ENCODE data around the gene CEP68.

- TF ChIP-seq ESRRA (IDR thresholded peaks at IDR 0.05; ENCODE audit: borderline replicate concordance, low read length) (no peak), CHD4 (IDR thresholded peaks at IDR 0.05; ENCODE audit: borderline replicate concordance) (no peak), CTCF (IDR thresholded peaks at IDR 0.05) (no peak), ELK1 (IDR thresholded peaks at IDR 0.05; ENCODE audit: low read depth, low read length) (no peak), KDM1A (IDR thresholded peaks at IDR 0.05; ENCODE audit: low read depth) (no peak), USF2 (IDR thresholded peaks at IDR 0.05) (no peak), SREBF2 (IDR thresholded peaks at IDR 0.05) (no peak), EP300 (IDR thresholded peaks at IDR 0.05) (no peak)
These were observed 11.8 kb downstream of the CEP68 start for GRCh38 chr2:65067806-65068553.

All from A549 (cell line).